Ascending aorta (tissue), 2 donors: ENCODE measurements around the gene HOXB3. TPM values are rescaled to one million over a fixed set of nuclear protein-coding genes. Genes with fewer than 3 reads are reported as not detected.

Experiments used
- DNase-seq, 2 donors: peaks; one replicate each; pipeline ENCODE4 v3.0.0-alpha.2; 2019; ENCODE audit warnings: low spot score in 2 of 2
- H3K27ac ChIP-seq, 2 donors: fragments of 200-600 bp; sonication (generic); one replicate each; pipeline ENCODE4 v1.5.1; 2016 to 2017; ENCODE audit warnings: mild to moderate bottlenecking in 1 of 2
- H3K27me3 ChIP-seq: fragments of 200-600 bp; sonication (generic); one replicate; pipeline ENCODE4 v1.5.1; 2017
- H3K36me3 ChIP-seq, 2 donors: fragments of 200-600 bp; sonication (generic); one replicate each; pipeline ENCODE4 v1.5.1; 2016
- H3K4me1 ChIP-seq, 2 donors: fragments of 200-600 bp; sonication (generic); one replicate each; pipeline ENCODE4 v1.5.1; 2016 to 2017; ENCODE audit warnings: mild to moderate bottlenecking in 1 of 2
- H3K4me3 ChIP-seq, 2 donors: fragments of 200-600 bp; sonication (generic); one replicate each; pipeline ENCODE4 v1.5.1; 2016 to 2017; ENCODE audit warnings: mild to moderate bottlenecking in 1 of 2
- H3K9me3 ChIP-seq, 2 donors: fragments of 200-600 bp; sonication (generic); one replicate each; pipeline ENCODE4 v1.5.1; 2016
- CTCF ChIP-seq, 3 experiments: fragments of 200-600 bp in 2 of 3; fragments of 450-650 bp in 1 of 3; sonication (generic) in 2 of 3; IDR thresholded peaks; one replicate each; pipeline ENCODE4 v1.5.1; 2016 to 2019; ENCODE audit warnings: antibody characterized with exemption in 3 of 3, mild to moderate bottlenecking in 1 of 3, moderate library complexity in 1 of 3
- intact Hi-C: fragments of 100-400 bp; cut with DNase I; formaldehyde crosslinking; loops from one replicate; pipeline ENCODE4 v1.15.1; 2023
- total RNA-seq: library from RNA; depleted of rRNA; stranded (reverse); fragments of >200 nt; gene quantifications from one replicate; pipeline ENCODE4 v1.1.0, GENCODE V29; 2016

Gene HOXB3
- total RNA-seq, 1 donor from 2014 or later, result 19.3 TPM

- intact Hi-C loops, result no loop called here
- H3K9me3 ChIP-seq, result no peaks in the 10 kb centered on the region
- H3K4me1 ChIP-seq, result peaks cover 9 to 21% of the 10 kb centered on the region in 2 donors
- H3K27ac ChIP-seq, result no peak within 1 kb of the TSS
- H3K27me3 ChIP-seq, result peaks cover 27% of the 10 kb centered on the region
- no peak for DNase-seq
- no peak for TF ChIP-seq CTCF (IDR thresholded peaks at IDR 0.05)
- peak within 1 kb of the TSS; percentile 39 to 69 for H3K4me3 ChIP-seq
- H3K36me3 ChIP-seq, result no peaks in the 10 kb centered on the region
Observed at GRCh38 chr17:48615047-48615962, 25.3 kb upstream of the HOXB3 start, which contains the start of gene HOXB8. HOXB8 (minus strand) TSS chr17:48615292; CDS start chr17:48614704, 588 bp downstream.

GRCh38 chr17:48613862-48614694, 24.0 kb upstream of the HOXB3 start:
- Histone ChIP-seq H3K36me3 (no peaks in the 10 kb centered on the region), H3K27ac (no peak overlapping the region), H3K27me3 (peaks cover 27% of the 10 kb centered on the region), H3K4me1 (peaks cover 12 to 29% of the 10 kb centered on the region in 2 donors), H3K4me3 (peak overlapping the region; percentile 39 to 69), H3K9me3 (no peaks in the 10 kb centered on the region)
- intact Hi-C loops, result loop anchor here (1.0 to 5.0 kb wide), 2 partner anchors 10 to 587 kb away; partner anchors contain the start of gene HOXB6
- no peak for TF ChIP-seq CTCF (IDR thresholded peaks at IDR 0.05)
- no peak for DNase-seq

- no peak for DNase-seq
- intact Hi-C loops, result loop anchor here (1.0 to 5.0 kb wide), 2 partner anchors 9 to 586 kb away; partner anchors contain the start of gene HOXB6
- peak overlapping the region; percentile 57 to 92 for H3K27ac ChIP-seq
Observed at GRCh38 chr17:48612854-48613691, 23.0 kb upstream of the HOXB3 start.

GRCh38 chr17:48612456-48612853, 22.4 kb upstream of the HOXB3 start:
- Histone ChIP-seq H3K27ac (peak overlapping the region; percentile 77 to 92), H3K4me3 (peak overlapping the region; percentile 69 to 86), H3K4me1 (peaks cover 8 to 20% of the 10 kb centered on the region in 2 donors), H3K9me3 (no peaks in the 10 kb centered on the region), H3K27me3 (peaks cover 19% of the 10 kb centered on the region), H3K36me3 (no peaks in the 10 kb centered on the region)
- intact Hi-C loops, result loop anchor here (5.0 kb wide), 1 partner anchor 585 kb away; no protein-coding TSS in a partner anchor
- no peak for TF ChIP-seq CTCF (IDR thresholded peaks at IDR 0.05)
- no peak for DNase-seq

More at GRCh38 chr17:48612854-48613691, 23.0 kb upstream of the HOXB3 start:
- Histone ChIP-seq H3K27me3 (peaks cover 24% of the 10 kb centered on the region), H3K36me3 (no peaks in the 10 kb centered on the region), H3K9me3 (no peaks in the 10 kb centered on the region), H3K4me3 (peak overlapping the region; percentile 69 to 86), H3K4me1 (peaks cover 11 to 26% of the 10 kb centered on the region in 2 donors)
- TF ChIP-seq CTCF (IDR thresholded peaks at IDR 0.05), result peak in 1 of 3 experiments; percentile 28
